ENCODE data around the gene NFKBIZ.

DNA sequence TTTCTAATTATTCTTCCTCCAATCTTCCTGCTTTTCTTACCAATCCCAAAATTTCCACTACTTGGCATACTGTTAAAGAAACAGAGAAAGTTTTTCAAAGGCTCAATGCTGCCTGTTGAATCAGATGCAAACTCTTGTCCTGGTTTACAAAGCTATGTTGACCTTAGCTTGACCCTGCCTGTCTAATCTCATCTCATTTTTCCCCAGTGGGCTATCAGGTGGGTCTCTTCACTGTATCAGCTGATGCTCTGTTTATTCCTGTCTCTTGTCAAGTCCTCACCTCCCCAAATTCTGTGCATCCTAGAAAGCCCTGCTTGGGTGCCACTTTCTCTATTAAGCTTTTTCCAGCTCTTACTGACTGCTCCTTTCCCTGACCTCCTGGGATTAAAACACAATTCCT is 18.2 kb downstream of the NFKBIZ start:
- TF ChIP-seq POLR2AphosphoS5 (IDR thresholded peaks at IDR 0.05; ENCODE audit: low read depth, low read length), result no peak
- TF ChIP-seq POLR2A (IDR thresholded peaks at IDR 0.05; ENCODE audit: low read depth, low read length), result no peak
- no peak for TF ChIP-seq SPI1 (IDR thresholded peaks at IDR 0.05; ENCODE audit: low read depth, low read length)
